HPDE6-E6E7 (cell line): Measurements from ENCODE around the gene TMEM123.
A peak's percentile ranks its signal among the peaks of the same experiment; 100 is the strongest.

Experiments used
- DNase-seq: peaks from one replicate; pipeline ENCODE4 v3.0.0; 2011; ENCODE audit warnings: missing footprints; ENCODE audit errors: extremely low spot score

TMEM123 gene

GRCh38 chr11:102361086-102362031 is 91.2 kb downstream of the TMEM123 start:
- DNase-seq: no peak

DNA sequence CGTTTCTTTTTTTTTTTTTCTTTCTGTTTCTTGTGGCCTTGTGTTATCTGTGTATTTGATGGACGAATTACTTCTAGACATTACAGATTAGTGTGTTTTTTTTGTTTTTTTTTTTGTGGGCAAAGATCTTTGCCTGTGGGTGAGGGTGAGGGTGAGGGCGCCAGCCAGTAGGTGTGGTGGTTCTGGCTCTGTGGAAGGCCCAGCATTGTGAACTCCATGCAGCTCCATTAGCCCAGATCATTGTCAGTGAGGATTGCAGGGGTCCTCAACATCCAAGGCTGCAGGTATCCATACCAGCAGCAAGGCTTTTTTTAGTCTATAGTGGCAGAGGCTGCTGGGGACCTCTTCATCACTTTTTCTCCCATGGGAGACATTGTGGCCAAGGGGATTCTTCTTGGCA is 91.9 kb downstream of the TMEM123 start:
- no peak for DNase-seq

GRCh38 chr11:102359372-102359771 is 93.2 kb downstream of the TMEM123 start:
- no peak for DNase-seq

DNA sequence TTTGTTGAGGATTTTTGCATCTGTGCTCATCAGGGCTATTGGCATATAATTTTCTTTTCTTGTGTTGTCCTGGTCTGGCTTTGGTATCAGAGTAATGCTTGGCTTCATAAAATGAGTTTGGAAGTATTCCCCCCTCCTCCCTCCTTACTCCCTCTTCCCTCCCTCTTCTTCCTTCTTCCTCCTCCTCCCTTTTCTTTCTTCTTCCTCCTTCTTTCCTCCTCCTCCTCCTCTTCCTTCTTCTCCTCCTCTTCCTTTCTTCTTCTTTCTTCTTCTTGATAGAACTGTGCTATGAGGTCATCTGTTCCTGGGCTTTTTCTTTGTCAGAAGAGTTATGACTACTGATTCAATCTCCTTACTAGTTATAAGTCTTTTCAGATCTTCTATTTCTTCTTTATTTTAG is 95.4 kb downstream of the TMEM123 start:
- DNase-seq: no peak

DNA sequence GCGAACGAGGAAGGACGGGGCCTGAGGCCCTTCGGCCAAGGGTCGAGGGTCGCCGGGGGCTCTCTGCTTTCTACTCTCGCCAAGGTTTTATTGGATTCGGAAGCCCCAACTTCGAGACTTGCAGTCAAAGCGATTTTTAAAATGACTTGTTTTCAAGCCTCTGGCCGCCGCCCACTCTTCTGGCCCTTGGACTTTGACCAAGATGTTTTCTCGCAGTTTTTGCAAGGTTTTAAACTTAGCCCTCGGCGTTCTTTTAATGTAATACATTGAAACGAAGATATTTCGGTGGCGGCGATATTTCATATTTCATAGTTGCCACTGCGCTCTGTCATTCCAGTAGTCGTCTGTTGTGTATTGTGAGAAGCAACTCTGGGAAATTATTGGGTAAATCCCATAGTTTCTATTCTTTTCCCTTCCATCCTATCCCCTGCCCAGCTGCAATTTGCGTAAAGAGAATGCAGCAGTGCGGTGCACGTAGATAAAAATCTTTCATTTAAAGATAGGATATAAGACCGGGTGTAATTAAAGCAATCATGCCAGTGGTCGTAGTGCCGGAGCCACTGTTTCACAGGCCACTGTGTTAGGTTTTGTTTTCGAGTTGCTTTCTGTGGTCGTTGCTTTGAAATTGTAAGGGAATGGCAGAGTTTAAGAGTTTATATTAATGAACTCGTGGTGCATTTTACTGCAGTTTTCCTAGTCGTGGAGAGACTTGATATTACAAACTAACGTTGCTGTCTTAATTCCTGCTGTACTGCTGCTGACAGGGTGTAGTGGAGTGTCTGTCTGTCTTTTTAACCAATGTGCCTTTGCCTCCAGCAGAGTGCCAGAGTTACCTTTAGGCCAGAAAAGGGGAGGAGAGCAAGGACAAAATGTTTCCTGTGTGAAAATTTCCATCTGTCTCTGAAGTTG is 104.8 kb downstream of the TMEM123 start:
- DNase-seq: no peak

- peak; percentile 67 for DNase-seq
Measured at GRCh38 chr11:102346748-102347461, 105.7 kb downstream of the TMEM123 start, which contains the start of gene BIRC2. TSS of gene BIRC2 (plus strand) at chr11:102347214. CDS start at chr11:102349855, 2,641 bp downstream.

- no peak for DNase-seq
Measured at GRCh38 chr11:102346456-102346747, 106.2 kb downstream of the TMEM123 start.
